HG02970 (cell line): ENCODE data around the gene TRIM72.
"Not testable (repeated sequence)": the region's sequence is repeated elsewhere in the genome, so short reads cannot be mapped to it uniquely, and the experiment has no call there.

Experiments
- ATAC-seq: cut with Tn5 transposase; IDR thresholded peaks from one replicate; pipeline ENCODE4 v1.9.1; 2021; ENCODE audit warnings: mild to moderate bottlenecking, moderate library complexity, moderate number of reproducible peaks; ENCODE audit not compliant: unreplicated experiment, low FRiP score

The TRIM72 gene

GRCh38 chr16:31213342-31213741 lies 577 bp upstream of the TRIM72 start:
- no peak for ATAC-seq

DNA sequence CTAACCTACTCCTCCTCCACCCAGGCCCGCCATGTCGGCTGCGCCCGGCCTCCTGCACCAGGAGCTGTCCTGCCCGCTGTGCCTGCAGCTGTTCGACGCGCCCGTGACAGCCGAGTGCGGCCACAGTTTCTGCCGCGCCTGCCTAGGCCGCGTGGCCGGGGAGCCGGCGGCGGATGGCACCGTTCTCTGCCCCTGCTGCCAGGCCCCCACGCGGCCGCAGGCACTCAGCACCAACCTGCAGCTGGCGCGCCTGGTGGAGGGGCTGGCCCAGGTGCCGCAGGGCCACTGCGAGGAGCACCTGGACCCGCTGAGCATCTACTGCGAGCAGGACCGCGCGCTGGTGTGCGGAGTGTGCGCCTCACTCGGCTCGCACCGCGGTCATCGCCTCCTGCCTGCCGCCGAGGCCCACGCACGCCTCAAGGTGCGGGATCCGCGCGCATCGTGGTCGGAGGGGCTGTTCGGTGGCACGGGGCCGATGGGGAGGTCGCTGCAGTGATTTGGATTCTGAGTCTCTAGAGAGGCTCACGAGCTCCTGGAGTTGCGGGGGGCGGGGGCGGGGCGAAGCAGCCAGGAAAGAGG lies 878 bp downstream of the TRIM72 start:
- ATAC-seq = no peak

DNA sequence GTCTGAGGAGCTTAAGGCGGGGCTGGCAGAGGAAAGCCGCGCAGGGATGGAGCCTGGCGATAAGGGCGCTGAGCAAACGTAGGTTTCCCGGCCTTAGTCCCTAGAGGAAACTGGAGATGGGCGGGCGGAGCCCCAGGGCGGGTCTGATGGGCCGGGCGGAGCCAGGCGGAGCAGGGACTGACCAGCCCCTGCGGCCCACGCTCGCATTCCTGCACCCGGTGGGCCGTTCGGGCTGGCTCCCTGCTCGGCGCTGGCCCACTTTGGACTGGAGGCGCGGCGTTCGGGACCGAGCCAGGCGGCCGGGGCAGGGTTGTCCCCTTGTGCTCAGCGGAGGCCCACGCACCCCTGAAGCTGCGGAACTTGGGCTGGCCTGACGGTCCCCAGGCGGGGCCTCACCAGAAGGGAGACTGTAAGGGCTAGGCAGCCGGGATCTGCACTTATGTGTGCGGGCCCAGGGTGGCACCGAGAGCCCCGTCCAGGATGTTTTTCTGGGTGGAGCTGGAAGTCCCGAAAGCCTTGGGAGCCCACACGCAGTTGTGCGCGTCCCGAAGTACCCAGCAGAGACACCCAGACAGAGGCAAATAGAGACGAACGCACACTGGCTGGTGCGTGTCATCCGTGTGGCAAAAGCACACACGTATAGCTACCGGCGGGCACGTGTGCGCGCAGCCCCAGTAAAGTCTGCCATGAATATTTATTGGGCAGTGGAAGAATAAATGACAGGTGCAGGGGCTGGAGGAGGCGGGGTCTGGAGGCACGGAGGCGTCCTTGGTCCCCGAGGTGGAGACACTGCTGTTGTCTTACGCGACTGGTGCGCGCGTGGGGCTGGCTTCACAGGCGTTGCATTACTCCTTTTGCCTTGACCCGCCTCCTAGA lies 1.6 kb downstream of the TRIM72 start:
- ATAC-seq = no peak

GRCh38 chr16:31216422-31217135 lies 2.7 kb downstream of the TRIM72 start, which contains the start of gene PYDC1:
Gene PYDC1, minus strand, starts transcription at chr16:31217135. Its CDS starts 107 bp downstream, at chr16:31217028.
- no peak for ATAC-seq

DNA sequence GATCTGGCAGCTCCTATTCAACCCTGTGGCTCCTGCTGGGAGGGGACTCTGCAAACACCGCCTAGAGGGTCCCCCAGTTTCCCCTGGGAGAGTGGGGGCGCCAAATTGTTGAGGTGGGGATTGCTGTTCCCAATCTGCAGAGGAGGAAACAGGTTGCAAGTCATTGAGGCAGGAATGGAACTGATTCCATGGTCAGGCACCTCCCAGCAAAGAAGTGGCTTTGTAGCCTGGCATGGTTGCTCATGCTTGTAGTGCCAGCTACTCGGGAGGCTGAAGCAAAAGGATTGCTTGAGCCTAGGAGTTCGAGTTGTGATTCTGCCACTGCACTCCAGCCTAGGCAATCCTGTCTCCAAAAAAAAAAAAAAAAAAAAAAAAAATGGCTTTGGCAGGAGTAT lies 3.2 kb downstream of the TRIM72 start:
- ATAC-seq = no peak

DNA sequence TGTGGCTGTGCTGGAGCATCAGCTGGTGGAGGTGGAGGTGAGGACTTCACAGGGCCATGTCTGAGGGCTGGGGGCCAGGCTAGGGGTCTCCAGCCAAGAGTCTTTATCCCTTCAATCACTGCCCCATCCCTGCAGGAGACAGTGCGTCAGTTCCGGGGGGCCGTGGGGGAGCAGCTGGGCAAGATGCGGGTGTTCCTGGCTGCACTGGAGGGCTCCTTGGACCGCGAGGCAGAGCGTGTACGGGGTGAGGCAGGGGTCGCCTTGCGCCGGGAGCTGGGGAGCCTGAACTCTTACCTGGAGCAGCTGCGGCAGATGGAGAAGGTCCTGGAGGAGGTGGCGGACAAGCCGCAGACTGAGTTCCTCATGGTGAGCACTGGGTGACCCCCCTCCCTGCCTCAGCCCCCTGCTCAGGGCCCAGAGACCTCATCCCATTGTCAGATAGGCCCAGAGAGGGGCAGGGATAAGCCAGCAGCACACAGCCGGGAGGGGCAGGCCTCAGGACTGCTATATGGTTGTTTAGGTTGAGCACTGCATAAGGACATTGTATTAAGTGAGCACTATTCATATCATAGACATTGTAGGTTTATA lies 5.3 kb downstream of the TRIM72 start:
- no peak for ATAC-seq

DNA sequence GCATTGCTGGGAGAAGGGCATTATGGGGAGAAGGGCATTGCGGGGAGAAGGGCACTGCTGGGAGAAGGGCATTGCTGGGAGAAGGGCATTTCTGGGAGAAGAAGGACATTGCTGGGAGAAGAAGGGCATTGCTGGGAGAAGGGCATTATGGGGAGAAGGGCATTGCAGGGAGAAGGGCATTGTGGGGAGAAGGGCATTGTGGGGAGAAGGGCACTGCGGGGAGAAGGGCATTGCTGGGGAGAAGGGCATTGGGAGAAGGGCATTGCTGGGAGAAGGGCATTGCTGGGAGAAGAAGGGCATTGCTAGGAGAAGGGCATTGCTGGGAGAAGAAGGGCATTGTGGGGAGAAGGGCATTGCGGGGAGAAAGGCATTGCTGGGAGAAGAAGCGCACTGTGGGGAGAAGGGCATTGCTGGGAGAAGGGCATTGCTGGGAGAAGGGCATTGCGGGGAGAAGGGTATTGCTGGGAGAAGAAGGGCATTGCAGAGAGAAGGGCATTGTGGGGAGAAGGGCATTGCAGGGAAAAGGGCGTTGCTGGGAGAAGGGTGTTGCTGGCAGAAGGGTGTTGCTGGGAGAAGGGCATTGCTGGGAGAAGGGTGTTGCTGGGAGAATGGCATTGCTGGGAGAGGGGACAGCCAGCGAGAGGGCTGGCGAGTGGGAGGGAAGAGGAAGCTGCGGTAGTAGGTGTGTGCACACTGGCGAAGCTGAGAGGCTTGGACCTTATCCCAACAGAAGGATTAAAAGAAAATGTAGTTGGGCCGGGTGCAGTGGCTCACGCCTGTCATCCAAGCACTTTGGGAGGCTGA lies 7.6 kb downstream of the TRIM72 start:
- ATAC-seq = no peak

- no peak for ATAC-seq
Observed at GRCh38 chr16:31223044-31223443, 9.1 kb downstream of the TRIM72 start.

GRCh38 chr16:31224092-31224955 lies 10.4 kb downstream of the TRIM72 start:
- ATAC-seq = no peak

DNA sequence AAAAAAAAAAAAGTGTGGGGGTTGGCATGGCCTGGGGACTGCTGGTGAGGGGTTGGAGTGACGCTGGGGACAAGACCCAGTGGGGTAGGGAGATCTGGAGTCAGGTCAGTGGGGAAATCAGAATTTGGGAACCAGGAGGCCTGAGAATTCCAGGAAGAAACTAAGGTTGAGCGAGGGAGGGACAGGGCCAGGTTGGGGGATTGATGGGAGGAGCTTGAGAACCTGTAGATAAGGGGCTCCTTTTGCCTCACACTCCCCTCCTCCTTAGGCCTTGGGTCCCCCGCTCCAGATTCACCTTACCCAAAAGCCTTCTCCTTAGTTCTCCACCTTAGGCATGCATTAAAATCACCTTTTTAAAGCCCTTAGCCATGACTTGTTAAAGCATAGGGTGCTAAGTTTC lies 11.3 kb downstream of the TRIM72 start:
- ATAC-seq = no peak

DNA sequence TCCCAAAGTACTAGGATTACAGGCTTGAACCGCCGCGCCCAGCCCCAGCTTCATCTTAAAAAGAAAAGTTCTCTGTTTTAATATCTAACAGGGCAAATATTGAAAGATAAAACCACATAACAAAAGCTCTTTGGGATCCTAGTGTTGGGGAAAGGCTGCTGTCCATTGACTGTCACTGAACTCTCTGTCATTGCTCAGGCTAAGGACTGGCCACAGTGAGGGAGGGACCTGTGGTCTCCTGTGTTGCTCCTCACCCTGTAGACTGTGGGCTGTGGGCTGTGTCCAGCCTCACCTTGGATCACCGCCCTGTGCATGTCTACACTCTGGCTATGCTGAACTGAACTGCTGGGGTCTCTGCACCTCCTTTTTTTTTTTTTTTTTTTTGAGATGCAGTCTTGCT lies 14.3 kb downstream of the TRIM72 start:
- ATAC-seq = no peak

- no peak for ATAC-seq
Observed at GRCh38 chr16:31229501-31229900, 15.6 kb downstream of the TRIM72 start.

- ATAC-seq = no peak
Observed at GRCh38 chr16:31238041-31238440, 24.1 kb downstream of the TRIM72 start.

- no peak for ATAC-seq
Observed at GRCh38 chr16:31242206-31242605, 28.3 kb downstream of the TRIM72 start.

DNA sequence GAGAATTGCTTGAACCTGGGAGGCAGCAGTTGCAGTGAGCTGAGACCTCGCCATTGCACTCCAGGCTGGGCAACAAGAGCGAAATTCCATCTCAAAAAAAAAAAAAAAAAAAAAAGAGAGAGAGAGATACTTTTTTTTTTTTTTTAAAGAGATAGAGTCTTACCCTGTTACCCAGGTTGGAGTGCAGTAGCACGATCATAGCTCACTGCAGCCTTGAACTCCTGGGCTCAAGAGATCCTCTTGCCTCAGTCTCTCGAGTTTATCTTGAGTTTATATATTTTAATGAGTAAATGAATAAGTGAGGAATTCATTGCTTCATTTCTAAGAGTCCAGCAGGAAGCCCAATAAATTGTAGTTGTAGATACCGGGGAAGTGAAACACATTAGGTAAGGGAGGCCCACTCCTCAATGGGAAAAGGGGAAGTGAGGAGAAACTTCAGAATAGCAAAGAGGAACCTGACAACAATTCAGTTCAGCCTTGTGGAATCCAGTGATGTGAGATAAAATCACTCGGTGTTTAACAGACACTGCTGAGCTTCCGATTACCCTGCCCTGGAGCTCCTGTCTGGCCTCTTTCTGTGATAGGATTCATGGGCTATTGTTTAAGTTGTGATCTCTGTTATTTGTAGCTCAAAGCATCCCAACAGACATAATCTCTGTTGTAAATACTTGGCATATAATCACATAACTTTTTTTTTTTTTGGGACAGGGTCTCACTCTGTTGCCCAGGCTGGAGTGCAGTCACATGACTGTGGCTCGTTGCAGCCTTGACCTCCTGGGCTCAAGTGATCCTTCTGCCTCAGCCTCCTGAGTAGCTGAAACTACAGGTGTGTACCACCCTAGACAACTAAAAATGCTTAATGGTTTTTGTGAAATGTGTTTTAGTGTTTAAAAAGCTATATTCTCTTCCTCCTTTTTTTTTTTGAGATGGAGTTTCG lies 30.1 kb downstream of the TRIM72 start:
- ATAC-seq = no peak

- not testable (repeated sequence) for ATAC-seq
Observed at GRCh38 chr16:31245598-31245997, 31.7 kb downstream of the TRIM72 start.

DNA sequence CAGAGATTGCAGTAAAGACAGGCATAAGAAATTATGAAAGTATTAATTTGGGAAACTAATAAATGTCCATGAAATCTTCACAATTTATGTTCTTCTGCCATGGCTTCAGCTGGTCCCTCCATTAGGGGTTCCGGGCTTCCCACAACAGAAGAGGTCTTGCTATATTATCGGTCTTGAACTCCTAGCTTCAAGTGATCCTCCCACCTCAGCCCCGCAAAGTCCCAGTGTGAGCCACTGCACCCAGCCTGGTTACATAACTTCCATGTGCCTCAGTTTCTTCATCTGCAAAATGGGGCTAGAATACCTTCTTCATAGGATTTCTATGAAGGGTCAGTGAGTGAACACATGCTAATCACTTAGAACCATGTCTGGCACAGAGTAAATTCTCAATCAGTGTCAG lies 32.4 kb downstream of the TRIM72 start:
- ATAC-seq = no peak

DNA sequence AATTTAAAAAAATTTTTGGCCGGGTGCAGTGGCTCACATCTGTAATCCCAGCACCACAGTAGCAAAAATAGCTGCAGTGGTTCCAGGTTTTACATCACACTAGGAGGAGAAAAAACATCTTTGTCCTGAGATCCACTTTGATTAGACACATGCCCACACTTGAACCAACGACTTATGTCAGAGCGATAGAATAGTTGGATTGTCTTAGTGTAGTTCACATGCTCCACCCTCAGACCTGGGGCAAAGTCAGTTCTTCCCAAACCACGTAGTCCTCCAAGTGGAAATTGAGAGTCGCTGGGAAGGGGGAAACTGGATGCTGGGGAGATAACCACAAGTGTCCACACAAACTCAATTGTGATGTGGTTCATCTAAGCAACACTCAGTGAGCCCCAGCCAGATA lies 34.4 kb downstream of the TRIM72 start:
- ATAC-seq = no peak
